Stimulated activated CD8-positive, alpha-beta memory T cell treated with anti-CD3 and anti-CD28 coated beads, Interleukin-15, amount 100 ng/mL, for 48 hours (primary cell): ENCODE measurements around the gene TRIM15.

Source experiments
- DNase-seq, 2 donors: peaks; one replicate each; pipeline ENCODE4 v3.0.0-alpha.2; 2020; ENCODE audit warnings: low read depth in 2 of 2

The TRIM15 gene

DNA sequence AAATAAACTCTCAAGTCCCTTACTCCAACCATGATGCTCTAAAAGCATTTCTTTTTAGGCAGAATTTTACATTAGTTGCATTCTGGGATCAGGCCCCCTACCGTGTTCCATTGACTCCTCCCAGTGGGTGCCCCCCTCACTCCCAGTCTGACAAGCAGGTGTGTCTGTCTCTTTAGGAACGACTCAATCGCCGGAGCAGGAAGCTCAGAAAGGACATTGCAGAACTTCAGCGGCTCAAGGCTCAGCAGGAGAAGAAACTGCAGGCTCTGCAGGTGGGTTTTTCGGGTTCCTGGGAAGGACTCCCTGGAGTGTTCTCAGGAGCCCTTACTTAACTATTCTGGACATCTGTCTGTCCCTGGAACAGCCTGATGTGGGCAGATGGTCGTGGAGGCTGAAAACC is 17.5 kb upstream of the TRIM15 start:
- DNase-seq: no peak

DNA sequence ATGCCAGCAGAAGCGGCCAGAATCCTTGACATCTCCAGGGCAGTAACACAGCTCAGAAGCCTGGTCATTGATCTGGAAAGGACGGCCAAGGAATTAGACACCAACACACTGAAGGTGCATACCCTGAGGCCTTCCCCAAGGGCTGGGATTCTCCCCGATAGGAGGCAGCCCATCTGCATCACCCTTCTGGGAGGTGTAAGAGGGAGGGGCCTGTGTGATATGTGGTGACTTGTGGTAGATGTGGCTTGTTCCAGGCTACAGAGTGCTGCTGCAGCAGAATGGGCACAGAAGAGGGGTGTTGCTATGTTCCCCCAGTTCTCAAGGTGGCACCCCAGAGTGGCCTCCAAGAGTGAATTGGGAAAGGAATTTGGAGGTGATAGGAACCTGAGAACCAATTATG is 16.2 kb upstream of the TRIM15 start:
- DNase-seq: no peak

DNA sequence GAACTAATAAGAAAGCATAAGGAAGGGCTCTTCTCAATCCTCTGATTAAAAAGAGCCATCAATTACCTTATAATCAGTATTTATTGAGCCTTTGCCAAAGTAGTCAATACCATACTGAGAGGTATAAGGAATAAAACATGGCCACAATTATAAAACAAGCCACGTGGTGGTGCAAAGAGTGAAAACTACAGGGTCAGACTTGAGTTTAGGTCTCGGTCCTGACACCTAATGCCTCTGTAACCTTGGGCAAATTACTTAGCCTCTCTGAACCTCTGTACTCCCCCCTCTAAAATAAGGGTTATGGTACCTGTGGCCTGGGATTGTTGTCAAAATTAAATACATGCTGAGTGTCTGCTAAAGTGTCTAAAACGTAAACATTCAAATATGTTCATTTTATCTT is 14.1 kb upstream of the TRIM15 start:
- no peak for DNase-seq

DNA sequence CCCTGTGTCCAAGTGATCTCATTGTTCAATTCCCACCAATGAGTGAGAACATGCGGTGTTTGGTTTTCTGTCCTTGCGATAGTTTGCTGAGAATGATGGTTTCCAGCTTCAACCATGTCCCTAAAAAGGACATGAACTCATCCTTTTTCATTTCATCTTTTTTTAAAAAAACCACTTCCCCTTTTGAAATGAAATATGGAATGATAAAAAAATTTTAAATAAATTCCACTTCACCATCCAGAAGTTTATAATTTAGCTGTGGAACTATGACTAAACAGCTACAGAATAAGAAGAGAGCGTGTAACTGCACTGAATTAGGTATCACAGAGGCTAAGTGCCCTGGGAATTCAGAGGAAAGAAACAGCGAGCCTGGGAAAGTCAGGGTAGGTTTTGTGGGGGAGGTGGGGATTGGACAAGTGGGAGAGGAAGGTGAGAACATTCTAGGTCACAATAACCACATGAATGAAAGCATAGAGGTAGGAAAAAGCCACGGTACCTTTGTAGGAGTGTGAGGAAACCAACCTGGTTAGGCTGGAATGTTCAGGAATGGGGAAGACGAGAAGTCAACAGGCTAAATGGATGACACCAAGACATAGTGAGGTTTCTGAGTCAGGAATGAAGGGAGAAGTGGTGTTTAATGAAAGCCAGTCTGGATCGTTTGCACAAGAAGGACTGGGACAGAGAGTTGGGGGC is 13.3 kb upstream of the TRIM15 start:
- no peak for DNase-seq

DNA sequence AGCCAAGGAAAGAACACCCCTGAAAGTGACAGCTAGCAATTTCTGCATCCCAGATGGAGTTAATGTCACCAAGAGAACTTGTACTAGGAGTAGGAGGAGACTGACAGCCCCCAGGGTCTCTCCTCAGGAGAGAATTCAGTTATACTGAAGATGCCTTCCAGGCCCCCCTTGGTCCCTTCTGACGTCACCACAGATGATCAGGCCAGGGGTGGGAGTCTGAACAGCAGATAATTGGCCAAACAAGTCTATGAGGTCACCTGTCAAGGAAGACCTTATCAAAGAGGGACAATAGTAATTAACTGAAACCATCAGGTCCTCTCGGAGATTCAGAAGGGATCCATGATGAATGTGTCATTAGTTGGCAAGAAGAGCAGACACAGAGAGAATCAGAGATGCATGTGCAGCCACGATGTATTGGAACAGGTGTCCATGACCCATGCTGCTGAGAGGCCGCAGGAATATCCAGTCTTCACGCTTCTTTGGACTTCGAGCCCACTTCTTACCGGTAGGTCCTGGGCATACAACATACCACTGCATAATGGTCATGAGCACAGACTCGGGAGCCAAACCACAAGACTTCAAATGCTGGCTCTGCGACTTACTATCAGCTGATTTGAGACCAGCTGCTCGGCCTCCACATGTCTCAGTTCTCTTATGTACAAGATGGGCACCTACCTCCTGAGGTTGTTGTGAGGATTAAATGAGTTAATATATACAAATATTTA is 12.5 kb upstream of the TRIM15 start:
- no peak for DNase-seq

DNA sequence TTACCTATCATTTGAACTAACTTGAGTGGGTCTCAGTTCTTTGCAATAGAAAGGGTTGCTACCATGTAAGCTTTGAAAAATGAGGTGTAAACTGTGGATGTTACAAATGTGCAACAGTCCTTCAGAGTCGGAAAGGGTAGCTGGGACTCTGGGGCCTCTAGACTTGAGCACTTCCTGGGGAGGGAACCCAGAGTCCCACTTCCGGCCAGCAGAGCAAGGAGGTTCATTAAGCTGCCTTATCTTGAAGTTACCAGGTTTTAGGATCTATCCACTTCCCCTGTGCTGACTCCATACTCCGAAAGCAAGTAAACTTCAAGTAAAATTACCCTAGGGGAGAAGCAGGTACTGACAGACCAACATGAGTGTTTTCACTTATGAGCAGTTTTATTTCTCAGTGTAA is 11.8 kb upstream of the TRIM15 start:
- no peak for DNase-seq

DNA sequence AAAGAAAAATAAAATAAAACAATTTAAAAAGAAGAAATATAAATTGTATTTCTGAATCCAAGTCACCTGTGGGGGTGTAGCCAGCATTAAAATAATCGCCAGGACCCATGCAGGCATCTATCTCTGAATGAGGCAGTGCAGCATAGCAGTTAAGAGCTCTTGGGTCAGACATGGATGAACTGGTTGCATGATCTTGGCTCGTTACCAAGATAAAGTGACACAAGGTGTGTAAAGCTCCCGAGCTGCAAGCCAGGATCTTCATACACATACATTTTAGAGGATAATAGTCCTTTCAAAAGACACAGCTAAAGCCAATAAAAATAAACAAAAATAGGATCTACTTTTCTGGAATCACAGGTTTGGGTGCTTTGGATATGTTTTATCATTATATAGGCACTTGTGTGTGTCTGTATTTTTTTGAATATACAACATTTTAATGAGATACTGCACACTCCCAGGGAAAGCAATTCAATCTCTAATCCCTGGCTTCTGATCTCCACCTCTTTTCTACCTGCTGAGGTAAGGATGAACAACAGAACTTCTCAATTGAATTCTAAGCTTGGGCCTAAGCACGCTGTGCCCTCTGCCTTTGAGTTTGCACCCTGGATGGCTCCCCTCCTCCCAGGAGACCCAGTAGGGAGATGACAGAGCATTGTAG is 11.2 kb upstream of the TRIM15 start:
- no peak for DNase-seq

DNA sequence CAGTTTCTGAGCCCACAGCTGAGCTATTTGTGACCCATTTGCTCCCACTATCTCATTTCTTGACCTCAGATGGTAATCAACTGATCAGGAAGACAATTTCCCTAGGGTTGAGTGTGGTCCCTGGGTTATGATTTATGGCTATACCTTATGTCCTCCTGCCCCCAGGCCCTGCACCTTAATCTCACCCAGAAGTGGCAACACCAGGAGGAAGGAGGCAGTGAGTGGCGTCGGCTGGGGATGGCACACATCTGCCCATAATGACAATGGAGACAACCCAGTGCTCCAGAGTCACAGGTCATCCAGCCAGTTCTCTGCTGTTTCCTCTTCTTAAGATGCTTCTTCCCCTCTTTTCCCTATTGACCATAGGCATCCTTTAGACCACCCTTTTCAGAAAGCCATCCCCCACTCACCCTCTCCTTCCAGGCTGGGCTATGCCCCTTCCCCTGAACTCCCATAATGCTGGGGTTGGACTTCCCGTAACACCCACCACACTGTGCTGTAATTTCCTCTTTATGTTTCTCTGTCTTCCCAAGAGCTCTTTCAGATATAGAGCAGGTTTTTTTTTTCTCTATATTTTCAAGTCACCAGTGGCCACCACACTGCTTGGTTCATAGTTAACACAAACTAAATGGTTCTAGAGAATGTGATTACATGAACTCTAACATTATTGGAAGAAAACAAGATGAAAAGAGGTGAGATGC is 10.3 kb upstream of the TRIM15 start:
- DNase-seq: no peak

DNA sequence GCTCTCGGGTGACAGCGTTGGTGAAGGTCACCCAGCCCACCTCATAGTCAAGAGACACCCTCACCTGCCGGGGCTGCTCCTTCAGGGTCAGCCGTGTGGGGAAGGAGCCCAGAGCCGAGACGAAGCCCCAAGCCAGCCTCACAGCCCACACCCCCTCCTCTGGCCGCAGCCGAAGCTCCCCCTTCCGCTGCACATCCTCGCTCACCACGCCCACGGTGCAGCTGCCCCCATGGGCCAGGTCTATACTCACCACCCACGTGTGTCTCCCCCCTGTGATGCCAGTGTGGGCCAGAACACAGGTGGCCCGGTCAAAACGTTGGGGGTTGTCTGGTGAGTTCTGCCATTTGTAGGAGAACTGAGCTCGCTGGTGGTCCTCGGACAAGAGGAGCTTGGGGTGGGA is 9.3 kb upstream of the TRIM15 start:
- DNase-seq: no peak

DNA sequence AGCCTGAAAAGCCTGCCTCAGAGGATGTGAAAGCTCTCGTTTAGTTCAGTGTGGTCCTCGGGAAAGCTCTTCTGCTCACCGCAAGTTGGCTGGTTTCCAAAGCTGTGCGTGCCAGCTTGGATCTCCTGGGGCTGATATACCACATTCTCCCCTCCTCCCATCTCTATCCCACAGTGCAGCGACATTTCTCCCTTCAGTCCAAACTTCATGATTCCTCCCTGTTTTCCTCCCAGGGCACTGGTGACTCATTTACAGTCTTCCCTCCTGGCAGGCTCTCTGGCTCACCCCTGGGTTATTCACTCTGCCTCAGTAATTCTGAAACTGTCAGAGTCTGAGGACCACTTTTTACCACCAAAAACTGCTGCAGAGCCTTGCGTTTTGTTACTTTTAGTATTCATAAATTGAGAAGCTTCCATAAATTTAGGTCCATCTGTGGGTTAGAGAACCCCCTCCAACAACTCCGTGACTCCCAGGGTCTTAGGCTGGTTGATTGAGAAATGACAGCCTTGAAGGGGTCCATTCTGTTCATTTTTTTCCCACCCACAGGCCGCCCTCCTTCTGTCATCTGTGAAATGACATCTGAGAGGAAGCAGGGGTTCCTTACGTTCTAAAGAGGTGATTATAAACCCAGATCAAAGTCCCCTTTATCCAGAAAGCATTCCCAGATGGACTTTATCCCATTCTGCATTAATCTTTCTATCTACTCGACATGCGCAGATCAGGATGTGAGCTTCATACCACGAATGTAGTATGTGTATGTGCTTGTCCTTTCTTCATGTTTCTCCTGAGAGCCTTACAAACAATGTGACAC is 8.4 kb upstream of the TRIM15 start:
- no peak for DNase-seq

DNA sequence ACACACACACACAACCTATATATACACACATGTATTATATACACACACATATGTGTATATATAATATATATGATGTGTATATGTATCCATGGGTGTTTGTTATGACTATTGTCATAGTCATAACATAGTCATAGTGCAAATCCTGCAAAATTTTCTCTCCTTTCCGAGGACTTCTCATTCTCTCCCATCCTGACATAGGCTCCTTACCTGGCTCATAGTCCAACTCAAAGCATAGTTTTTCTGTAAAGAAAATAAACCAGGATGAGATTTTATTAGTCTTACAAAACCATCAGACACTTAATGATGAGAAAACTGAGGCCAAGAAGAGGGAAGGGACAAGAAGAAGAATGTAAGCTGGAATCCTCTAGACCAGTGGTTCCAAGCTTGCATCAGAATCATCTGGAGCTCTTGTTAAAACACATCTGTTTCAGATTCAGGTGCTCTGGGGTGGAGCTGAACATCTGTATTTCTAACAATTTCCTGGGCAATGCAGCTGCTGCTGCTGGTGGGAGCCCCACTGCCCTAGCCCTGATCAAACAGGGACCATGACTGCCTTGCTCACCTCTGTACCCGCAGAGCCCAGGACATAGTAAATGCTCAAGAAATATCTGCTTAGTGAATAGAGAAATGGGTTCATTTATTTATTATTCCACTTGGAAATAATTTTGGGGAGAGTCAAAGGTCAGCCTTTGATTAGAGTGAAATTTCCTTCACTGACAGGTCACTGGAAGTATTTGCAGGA is 7.7 kb upstream of the TRIM15 start:
- no peak for DNase-seq

DNA sequence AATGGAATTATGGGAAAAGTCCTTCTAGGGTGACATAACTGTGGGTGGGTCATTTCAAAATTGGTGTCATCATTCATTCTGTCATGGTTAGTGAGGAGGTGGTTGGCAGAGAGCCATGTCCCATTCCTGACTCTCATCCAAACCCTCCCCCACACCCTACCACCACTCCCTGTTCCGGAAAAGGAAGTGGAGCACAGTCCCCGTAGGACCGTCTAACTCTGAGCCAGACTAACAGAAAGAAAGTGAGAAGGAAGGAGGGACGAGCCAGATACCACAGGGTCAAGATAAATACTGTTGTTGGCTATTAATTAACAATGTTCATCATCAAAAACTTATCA is 7.1 kb upstream of the TRIM15 start:
- DNase-seq: no peak

DNA sequence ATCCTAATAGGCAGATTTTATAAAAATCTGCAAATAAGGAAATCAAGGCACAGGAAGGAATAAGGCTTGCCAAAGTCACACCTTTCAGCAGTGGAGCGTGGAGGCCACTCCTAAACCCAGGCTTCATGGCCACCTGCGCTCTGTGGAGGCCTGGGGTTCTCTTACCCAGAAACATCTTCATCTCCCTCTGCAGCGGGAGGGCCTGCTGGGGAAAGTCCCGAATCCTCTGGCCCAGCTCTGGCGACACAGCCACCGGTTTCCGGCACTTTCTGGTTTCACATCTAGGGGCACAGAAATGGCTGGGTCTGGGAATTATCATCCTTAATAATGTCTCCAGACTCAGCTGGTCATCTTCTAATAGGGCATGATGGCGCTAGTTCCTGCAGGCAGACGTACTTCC is 6.6 kb upstream of the TRIM15 start:
- no peak for DNase-seq

DNA sequence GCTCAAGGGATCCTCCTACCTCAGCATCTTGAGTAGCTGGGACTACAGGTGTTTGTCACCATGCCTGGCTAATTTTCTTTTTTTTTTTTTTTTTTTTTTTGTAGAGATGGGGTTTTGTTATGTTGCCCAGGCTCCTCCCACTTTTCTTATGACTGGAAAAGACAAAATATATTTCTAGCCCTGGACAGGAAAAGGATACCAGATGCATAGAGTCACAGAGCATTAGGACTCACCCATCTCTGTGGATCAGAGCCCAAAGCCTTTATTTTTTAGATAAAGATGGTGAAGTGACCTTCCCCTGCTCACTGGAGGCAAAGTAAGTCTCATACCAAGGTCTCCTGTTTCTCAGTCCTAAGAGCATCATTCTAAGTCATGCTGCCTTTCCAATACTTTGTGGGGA is 5.8 kb upstream of the TRIM15 start:
- no peak for DNase-seq

DNA sequence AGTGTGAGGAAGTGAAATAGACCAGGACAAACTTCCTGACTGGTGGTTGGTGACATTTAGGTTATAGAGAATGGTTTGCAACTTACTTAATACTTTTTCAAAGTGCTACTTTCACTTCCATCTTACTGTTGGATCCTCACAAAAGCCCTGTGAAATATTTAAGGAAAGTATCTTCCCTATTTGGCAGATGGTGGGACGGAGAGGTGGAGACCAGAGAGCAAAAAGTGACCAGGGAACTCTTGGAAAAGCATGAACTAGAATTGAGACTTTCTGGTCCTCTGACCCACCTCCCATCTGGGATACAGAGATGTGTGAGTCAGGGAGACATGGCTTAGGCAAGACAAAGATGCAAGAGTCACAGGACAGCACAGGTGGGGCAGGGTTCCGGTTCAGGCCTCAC is 5.3 kb upstream of the TRIM15 start:
- DNase-seq: no peak

DNA sequence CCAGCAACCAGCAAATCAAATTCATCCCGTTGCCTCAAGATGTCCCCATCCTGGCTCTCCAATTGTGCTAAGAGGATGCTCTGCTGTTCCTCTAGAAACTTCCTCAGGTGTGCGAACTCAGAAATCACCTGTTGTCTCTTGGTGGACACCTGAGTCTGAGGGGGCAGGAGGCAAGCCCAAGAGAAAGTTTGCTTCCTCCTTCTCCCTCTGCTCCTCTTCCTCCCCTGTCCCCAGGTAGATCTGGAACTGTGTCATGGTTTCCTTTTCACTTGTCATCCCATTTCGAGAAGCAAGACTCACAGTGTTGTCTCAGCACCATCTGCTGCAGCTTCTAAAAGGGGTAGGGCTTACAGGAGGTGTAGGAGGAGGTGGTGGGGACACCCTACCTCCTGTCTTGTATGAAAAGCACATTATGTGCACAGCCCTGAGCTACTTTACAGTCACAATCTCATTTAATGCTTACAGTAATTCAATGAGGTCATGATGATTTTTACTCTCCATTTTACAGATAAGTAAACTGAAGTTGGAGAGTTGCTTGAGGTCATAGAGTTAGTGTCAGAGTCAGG is 4.8 kb upstream of the TRIM15 start:
- peak in 1 of 2 donors; percentile 24 for DNase-seq

DNA sequence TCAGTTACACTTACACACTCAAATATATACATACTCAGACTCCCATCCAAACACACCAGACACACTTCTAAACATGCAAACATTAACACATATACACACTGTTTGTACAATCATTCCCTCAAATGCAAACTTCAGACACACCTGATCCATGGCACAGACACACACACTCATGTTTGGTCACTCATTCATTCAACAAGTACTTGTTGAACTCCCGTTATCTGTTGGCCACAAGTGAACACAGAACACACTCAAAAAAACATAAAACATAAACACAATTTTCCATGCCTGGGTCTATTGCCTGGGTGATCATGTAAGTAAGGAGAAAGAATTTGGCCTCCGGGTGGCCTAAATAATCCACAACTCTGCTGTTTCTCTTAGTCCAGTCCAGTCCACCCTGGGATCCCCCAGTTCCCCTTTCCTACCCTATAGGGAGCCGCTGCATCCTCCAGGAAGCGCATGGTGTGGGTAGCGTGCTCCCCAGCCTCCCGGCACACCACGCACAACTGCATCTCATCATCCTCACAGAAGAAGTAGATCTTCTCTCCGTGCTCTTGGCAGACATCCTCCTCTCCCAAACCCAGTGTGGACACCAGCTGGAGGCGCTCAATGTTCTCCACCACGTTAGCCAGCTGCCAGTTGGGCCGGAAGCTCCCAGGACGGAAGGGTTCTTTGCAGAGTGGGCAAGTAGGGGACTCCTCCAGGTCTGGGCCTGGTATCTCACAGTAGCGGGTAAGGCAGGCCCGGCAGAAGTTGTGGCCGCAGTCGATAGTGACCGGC is 3.1 kb upstream of the TRIM15 start:
- no peak for DNase-seq

DNA sequence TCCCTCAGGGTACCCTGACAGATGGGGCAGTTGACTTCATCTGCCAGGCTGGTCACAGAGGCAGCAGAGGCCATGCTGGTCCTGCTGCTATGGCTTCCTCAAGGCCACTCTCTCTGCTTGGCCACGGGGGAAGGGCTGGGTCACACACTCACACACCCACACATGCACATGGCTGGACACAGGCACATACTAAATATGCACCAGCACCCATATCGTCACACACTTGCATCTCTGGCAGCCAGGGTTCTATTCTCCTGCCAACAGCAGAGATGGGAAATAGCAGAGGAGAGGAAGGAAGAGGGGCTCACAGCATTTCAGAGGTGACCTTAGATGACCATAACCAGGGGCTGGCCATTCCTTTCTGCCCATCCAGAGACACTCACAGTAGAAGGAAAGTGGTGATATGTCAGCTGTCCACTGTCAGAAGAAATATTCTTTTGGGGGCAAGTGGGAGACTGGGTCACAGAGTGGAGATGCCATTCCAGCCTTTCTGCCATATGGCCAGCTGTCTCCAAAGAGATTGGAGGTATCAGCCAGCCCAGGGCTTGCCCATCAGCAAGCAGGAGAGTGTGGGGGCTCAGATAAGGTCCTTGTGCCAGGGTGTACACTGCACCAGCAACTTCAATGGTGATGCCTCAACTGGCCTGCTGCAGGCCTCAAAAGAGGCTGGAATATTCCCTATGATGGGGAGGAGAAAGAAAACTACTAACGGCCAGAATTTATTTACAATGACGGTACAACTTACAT is 2.4 kb upstream of the TRIM15 start, which contains the start of gene TRIM10:
TRIM10 (minus strand) TSS at position 427 of the 747 bp plus-strand sequence; CDS start at position 74, 353 bp downstream.
- no peak for DNase-seq
